GM12878 (cell line): ENCODE results near the gene PLCB2.

Experiments used
- BCL3 ChIP-seq: IDR thresholded peaks from 2 replicates; pipeline ENCODE4 v1.6.1; 2011; ENCODE audit warnings: borderline replicate concordance, low read depth, mild to moderate bottlenecking, moderate library complexity, low read length; ENCODE audit not compliant: insufficient read depth, poor library complexity, severe bottlenecking
- BRCA1 ChIP-seq: IDR thresholded peaks from 2 replicates; pipeline ENCODE4 v1.6.1; 2011; ENCODE audit warnings: low read depth, low read length, improper control_type of control experiment
- CEBPB ChIP-seq, 2 experiments: fragments of 150-350 bp in 1 of 2; IDR thresholded peaks; 2 replicates each; pipeline ENCODE4 v1.6.1; 2012 to 2014; ENCODE audit warnings: low read depth in 2 of 2, low read length in 2 of 2, borderline replicate concordance in 1 of 2, inconsistent platforms in 1 of 2
- EGR1 ChIP-seq, 2 experiments: IDR thresholded peaks; 1 replicate in 1 of 2; 2 replicates in 1 of 2; pipeline ENCODE4 v1.6.1; 2011 to 2012; ENCODE audit warnings: low read depth in 2 of 2, low read length in 2 of 2, borderline replicate concordance in 1 of 2, mild to moderate bottlenecking in 1 of 2, moderate library complexity in 1 of 2
- HDGF ChIP-seq: fragments of 450-650 bp; IDR thresholded peaks from 2 replicates; pipeline ENCODE4 v1.6.1; 2016; ENCODE audit warnings: antibody characterized with exemption
- POLR2AphosphoS5 ChIP-seq: IDR thresholded peaks from 2 replicates; pipeline ENCODE4 v1.6.1; 2011; ENCODE audit warnings: mild to moderate bottlenecking, low read length, inconsistent platforms
- REST ChIP-seq: IDR thresholded peaks from 2 replicates; pipeline ENCODE4 v1.6.1; 2012; ENCODE audit warnings: mild to moderate bottlenecking, low read depth, low read length
- SIN3A ChIP-seq: IDR thresholded peaks from 2 replicates; pipeline ENCODE4 v1.6.1; 2012; ENCODE audit warnings: low read depth, low read length, improper control_type of control experiment
- ZNF274 ChIP-seq: IDR thresholded peaks from one replicate; pipeline ENCODE4 v1.8.0; 2011; ENCODE audit not compliant: insufficient read length, insufficient read depth
- TF ChIP-seq, protein P1 (sequence below), 3 experiments: IDR thresholded peaks in 2 of 3; conservative IDR thresholded peaks in 1 of 3; 2 replicates each; pipeline ENCODE4 v1.5.1; 2011; ENCODE audit warnings: low read depth in 3 of 3, low read length in 3 of 3, mild to moderate bottlenecking in 3 of 3, control low read depth in 2 of 3, moderate library complexity in 2 of 3, inconsistent platforms in 1 of 3, mixed read lengths in 1 of 3; ENCODE audit not compliant: control insufficient read depth in 2 of 3, insufficient read depth in 1 of 3; ENCODE audit errors: extremely low read depth in 1 of 3
- TF ChIP-seq, protein P2 (sequence below): IDR thresholded peaks from 2 replicates; pipeline ENCODE4 v1.6.1; 2012; ENCODE audit warnings: low read depth, low read length, improper control_type of control experiment

DNA sequence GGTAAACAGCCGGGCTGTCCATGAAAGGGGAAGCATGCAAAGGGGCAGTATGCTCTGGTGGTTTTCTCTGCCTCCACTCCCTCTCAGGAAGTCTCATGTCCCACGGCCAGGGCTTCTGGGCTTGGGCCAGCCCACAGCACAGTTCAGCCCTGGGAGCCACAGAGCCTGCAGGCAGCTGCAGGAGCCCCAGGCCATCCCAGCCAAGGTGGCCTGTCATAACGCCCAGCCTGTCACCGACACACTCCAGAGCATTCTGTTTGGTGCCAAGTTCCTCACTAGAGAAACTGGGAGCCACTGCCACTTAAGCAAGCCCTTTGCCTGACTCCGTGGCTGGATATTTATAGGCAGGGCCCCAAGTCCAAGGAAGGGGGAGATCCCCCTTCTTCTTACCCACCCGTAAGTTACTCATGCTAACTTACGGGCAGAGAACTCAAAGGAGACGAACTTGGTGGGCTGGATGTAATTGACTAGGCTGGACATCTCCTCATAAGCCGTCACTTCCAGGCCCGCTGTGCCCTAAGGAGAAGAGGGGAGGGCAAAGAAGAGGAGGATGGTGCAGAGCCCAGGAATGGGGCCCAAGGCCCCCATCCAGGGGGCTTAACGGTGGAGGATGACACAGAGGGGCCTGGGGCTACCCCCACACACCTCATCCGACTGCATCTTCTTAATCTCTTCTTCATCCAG, 11.7 kb downstream of the PLCB2 start:
- TF ChIP-seq REST (no peak), ZNF274 (no peak), SIN3A (no peak), POLR2AphosphoS5 (no peak), HDGF (no peak), CEBPB (IDR thresholded peaks at IDR 0.05; ENCODE audit: borderline replicate concordance in 1 of 2, low read depth in 2 of 2, low read length in 2 of 2) (no peak), BCL3 (no peak), EGR1 (IDR thresholded peaks at IDR 0.05; ENCODE audit: borderline replicate concordance in 1 of 2, low read depth in 2 of 2, low read length in 2 of 2) (no peak), BRCA1 (no peak)
- TF ChIP-seq, protein P1, sequence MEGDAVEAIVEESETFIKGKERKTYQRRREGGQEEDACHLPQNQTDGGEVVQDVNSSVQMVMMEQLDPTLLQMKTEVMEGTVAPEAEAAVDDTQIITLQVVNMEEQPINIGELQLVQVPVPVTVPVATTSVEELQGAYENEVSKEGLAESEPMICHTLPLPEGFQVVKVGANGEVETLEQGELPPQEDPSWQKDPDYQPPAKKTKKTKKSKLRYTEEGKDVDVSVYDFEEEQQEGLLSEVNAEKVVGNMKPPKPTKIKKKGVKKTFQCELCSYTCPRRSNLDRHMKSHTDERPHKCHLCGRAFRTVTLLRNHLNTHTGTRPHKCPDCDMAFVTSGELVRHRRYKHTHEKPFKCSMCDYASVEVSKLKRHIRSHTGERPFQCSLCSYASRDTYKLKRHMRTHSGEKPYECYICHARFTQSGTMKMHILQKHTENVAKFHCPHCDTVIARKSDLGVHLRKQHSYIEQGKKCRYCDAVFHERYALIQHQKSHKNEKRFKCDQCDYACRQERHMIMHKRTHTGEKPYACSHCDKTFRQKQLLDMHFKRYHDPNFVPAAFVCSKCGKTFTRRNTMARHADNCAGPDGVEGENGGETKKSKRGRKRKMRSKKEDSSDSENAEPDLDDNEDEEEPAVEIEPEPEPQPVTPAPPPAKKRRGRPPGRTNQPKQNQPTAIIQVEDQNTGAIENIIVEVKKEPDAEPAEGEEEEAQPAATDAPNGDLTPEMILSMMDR (IDR thresholded peaks at IDR 0.05 in 2 of 3, conservative IDR thresholded peaks at IDR 0.05 in 1 of 3; ENCODE audit: control insufficient read depth in 2 of 3, extremely low read depth in 1 of 3, insufficient read depth in 1 of 3, low read depth in 3 of 3, low read length in 3 of 3): no peak
- TF ChIP-seq, protein P2, sequence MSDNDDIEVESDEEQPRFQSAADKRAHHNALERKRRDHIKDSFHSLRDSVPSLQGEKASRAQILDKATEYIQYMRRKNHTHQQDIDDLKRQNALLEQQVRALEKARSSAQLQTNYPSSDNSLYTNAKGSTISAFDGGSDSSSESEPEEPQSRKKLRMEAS: no peak
